K562 (cell line): ENCODE data around the gene TMEM81. TPM values are rescaled to one million over a fixed set of nuclear protein-coding genes. Genes with fewer than 3 reads are reported as not detected.
A peak's percentile ranks its signal among the peaks of the same experiment; 100 is the strongest.

ENCODE experiments used
- ATAC-seq: fragments of 200-7000 bp; cut with Tn5 transposase; 3 replicates; pipeline ENCODE4 v1.9.1; 2020; ENCODE audit warnings: moderate library complexity
- BruUV-seq: library from RNA; stranded (reverse); fragments of 400-500 nt; replicated peaks from 2 replicates; lab custom pipeline; 2021; lab: Mats Ljungman, UMichigan
- CTCF ChIA-PET: fragments of 300-600 bp; formaldehyde crosslinking; extraction: SDS; loops from one replicate; lab custom pipeline; 2021; ENCODE audit warnings: low intra/inter-chr PET ratio; lab: Yijun Ruan, JAX
- POLR2A ChIA-PET: fragments of 300-600, 350-650 bp; sonication (Branson Sonifier 250); formaldehyde crosslinking; extraction: SDS; loops from one replicate; lab custom pipeline; 2021; ENCODE audit warnings: antibody characterized with exemption, inconsistent platforms; lab: Yijun Ruan, JAX
- DNase-seq, 4 experiments: peaks; one replicate each; pipeline versions ENCODE4 v3.0.0 to v3.0.0-alpha.2; 2011 to 2018; ENCODE audit warnings: low spot score in 3 of 4, mixed read lengths in 3 of 4; ENCODE audit errors: extremely low read depth in 1 of 4
- FAIRE-seq: peaks from 2 replicates; lab custom pipeline; 2011; peaks lifted over from hg19 to GRCh38; lab: Jason Lieb, UNC
- H2AFZ ChIP-seq: 2 replicates; pipeline ENCODE4 v1.6.0; 2011; ENCODE audit warnings: low read depth, low read length, control low read depth, inconsistent platforms
- H3K27ac ChIP-seq: fragments of 200-600 bp; 3 replicates; pipeline ENCODE4 v1.8.0; 2011; ENCODE audit warnings: low read depth, mild to moderate bottlenecking, control low read depth, inconsistent platforms, low read length, moderate library complexity, mixed read lengths; ENCODE audit errors: extremely low read depth
- H3K27me3 ChIP-seq, 2 experiments: fragments of 300-600 bp in 1 of 2; 2 replicates in 1 of 2; 3 replicates in 1 of 2; pipeline versions ENCODE4 v1.6.0 to v1.8.0; 2011; ENCODE audit warnings: inconsistent platforms in 2 of 2, low read length in 2 of 2, mild to moderate bottlenecking in 1 of 2, mixed read lengths in 1 of 2, moderate library complexity in 1 of 2; ENCODE audit not compliant: control insufficient read depth in 2 of 2, insufficient read depth in 2 of 2
- H3K36me3 ChIP-seq: fragments of 300-600 bp; 3 replicates; pipeline ENCODE4 v1.8.0; 2011; ENCODE audit warnings: mild to moderate bottlenecking, low read length, inconsistent platforms; ENCODE audit not compliant: control insufficient read depth, insufficient read depth
- H3K4me1 ChIP-seq, 2 experiments: fragments of 200-600 bp in 1 of 2; replicated peaks in 1 of 2; 2 replicates in 1 of 2; 3 replicates in 1 of 2; pipeline versions ENCODE4 v1.5.1 to v1.8.0; 2011; ENCODE audit warnings: inconsistent platforms in 2 of 2, low read length in 2 of 2, mild to moderate bottlenecking in 1 of 2, mixed read lengths in 1 of 2, moderate library complexity in 1 of 2; ENCODE audit not compliant: control insufficient read depth in 2 of 2, insufficient read depth in 2 of 2
- H3K4me2 ChIP-seq: 2 replicates; pipeline ENCODE4 v1.6.1; 2011; ENCODE audit warnings: low read length, control low read depth, inconsistent platforms, mixed read lengths; ENCODE audit not compliant: insufficient read depth
- H3K4me3 ChIP-seq: fragments of 200-600 bp; sonication (generic), shearing (Covaris generic); 2 replicates; pipeline ENCODE4 v1.5.1; 2016; ENCODE audit warnings: control low read depth, inconsistent platforms
- H3K79me2 ChIP-seq: fragments of 200-600 bp; 3 replicates; pipeline ENCODE4 v1.8.0; 2011; ENCODE audit warnings: low read length, inconsistent platforms; ENCODE audit not compliant: control insufficient read depth, insufficient read depth
- H3K9ac ChIP-seq, 2 experiments: 2 replicates each; pipeline versions ENCODE4 v1.6.0 to v1.6.1; 2011; ENCODE audit warnings: low read depth in 2 of 2, low read length in 2 of 2, control low read depth in 1 of 2, inconsistent platforms in 1 of 2, mild to moderate bottlenecking in 1 of 2, mixed read lengths in 1 of 2; ENCODE audit not compliant: insufficient read depth in 1 of 2
- H3K9me1 ChIP-seq: one replicate; pipeline ENCODE4 v1.6.0; 2011; ENCODE audit warnings: inconsistent platforms, mild to moderate bottlenecking, low read length, moderate library complexity; ENCODE audit not compliant: control insufficient read depth, insufficient read depth
- H3K9me3 ChIP-seq: replicated peaks from 2 replicates; pipeline ENCODE4 v1.5.1; 2011; ENCODE audit warnings: low read depth, low read length, inconsistent platforms; ENCODE audit not compliant: control insufficient read depth, insufficient read depth
- H4K20me1 ChIP-seq: replicated peaks from 2 replicates; pipeline ENCODE4 v1.6.1; 2011; ENCODE audit warnings: low read length, inconsistent platforms, mixed read lengths; ENCODE audit not compliant: control insufficient read depth, insufficient read depth
- ELK3 ChIP-seq: fragments of 450-650 bp; formaldehyde crosslinking; IDR thresholded peaks from 2 replicates; pipeline ENCODE4 v1.4.0; 2020; ENCODE audit warnings: mild to moderate bottlenecking
- ESRRB ChIP-seq: fragments of 250-450 bp; sonication (Bioruptor Pico); IDR thresholded peaks from 2 replicates; pipeline ENCODE4 v1.5.0; 2020; ENCODE audit warnings: mild to moderate bottlenecking, moderate library complexity, borderline replicate concordance
- NBN ChIP-seq: fragments of 450-650 bp; IDR thresholded peaks from 2 replicates; pipeline ENCODE4 v1.6.1; 2016; ENCODE audit warnings: low read depth, mild to moderate bottlenecking
- TRIM24 ChIP-seq, 2 experiments: fragments of 450-650 bp; IDR thresholded peaks; 2 replicates each; pipeline ENCODE4 v1.6.1; 2016
- ZNF23 ChIP-seq: fragments of 250-450 bp; sonication (Bioruptor Pico); IDR thresholded peaks from 2 replicates; pipeline ENCODE4 v1.4.0; 2020; ENCODE audit warnings: mild to moderate bottlenecking
- WGBS: fragments of 100-300 bp; shearing (Covaris generic); methylation state at CpG from one replicate; pipeline ENCODE4 v1.1.6; 2016; ENCODE audit warnings: low coverage, mixed read lengths; ENCODE audit not compliant: insufficient coverage; ENCODE audit errors: missing lambda C conversion rate; 5-methylcytosine and 5-hydroxymethylcytosine counted together
- in situ Hi-C: fragments of 300-500 bp; cut with MboI; formaldehyde crosslinking; loops from 4 replicates; pipeline ENCODE4 v1.15.0; 2018; ENCODE audit warnings: inconsistent platforms, mixed read lengths
- intact Hi-C: fragments of 100-400 bp; cut with micrococcal nuclease; formaldehyde crosslinking; loops from 2 replicates; pipeline ENCODE4 v1.14.2; 2022
- polyA plus RNA-seq, 8 experiments: library from polyadenylated mRNA; depleted of rRNA in 4 of 8; stranded (reverse) in 5 of 8; unstranded in 3 of 8; fragments of >200 nt; fragmentation: Nextera tagmentation in 2 of 8; fragmentation: Illumina TruSeq in 1 of 8; extraction: Ambion mirVana in 2 of 8; extraction: Trizol in 1 of 8; gene quantifications; 2 replicates each; pipeline versions ENCODE4 v1.2.1 to v1.2.3, GENCODE V29; 2011 to 2014; ENCODE audit warnings: inconsistent platforms in 1 of 8, missing spikeins in 1 of 8
- total RNA-seq, 7 experiments: library from RNA; depleted of rRNA in 6 of 7; stranded (reverse); fragments of >200 nt in 6 of 7; fragmentation: Illumina TruSeq in 2 of 7; extraction: Trizol in 2 of 7; gene quantifications; 2 replicates each; pipeline versions ENCODE4 v1.2.1 to v1.2.3, GENCODE V29; 2011 to 2021; ENCODE audit warnings: low replicate concordance in 1 of 7
- TF ChIP-seq, protein P1 (sequence below): sonication (generic); formaldehyde crosslinking; IDR thresholded peaks from 2 replicates; pipeline ENCODE4 v1.8.1; 2023; ENCODE audit warnings: mild to moderate bottlenecking, missing genetic modification reagents

The TMEM81 gene
- total and polyA plus RNA-seq, 9 of the 15 experiments (the other 6 are each of a cell fraction or from before 2014, with no cell fraction given) = 3.2 to 6.1 (median 4.4) TPM

DNA sequence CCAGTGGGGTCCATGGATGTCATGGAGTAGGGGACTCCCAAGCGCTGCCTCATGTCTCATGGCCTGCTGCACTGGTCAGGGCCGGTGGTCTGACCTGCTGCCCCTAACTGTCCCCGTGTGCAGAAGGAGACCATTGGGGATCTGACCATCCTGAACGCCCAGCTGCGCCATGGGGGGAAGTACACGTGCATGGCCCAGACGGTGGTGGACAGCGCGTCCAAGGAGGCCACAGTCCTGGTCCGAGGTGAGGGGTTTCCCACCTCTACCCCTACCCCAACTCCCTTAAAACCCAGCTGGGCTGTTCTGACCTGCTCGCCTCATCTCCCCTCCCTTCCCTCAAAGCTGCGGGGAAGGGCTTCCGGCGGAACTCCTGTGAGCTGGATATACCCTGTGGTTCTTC is 18.6 kb downstream of the TMEM81 start:
- BruUV-seq = no TSS peak
- Histone ChIP-seq H3K36me3 (no peaks in the 10 kb centered on the region), H3K27ac (no peak overlapping the region), H3K9me3 (no peaks in the 10 kb centered on the region)
- intact Hi-C loops = loop anchor here (10.0 kb wide), 1 partner anchor 261 kb away; no protein-coding TSS in a partner anchor
- POLR2A ChIA-PET = no interaction called here
- CTCF ChIA-PET = no interaction called here
- TF ChIP-seq, protein P1, sequence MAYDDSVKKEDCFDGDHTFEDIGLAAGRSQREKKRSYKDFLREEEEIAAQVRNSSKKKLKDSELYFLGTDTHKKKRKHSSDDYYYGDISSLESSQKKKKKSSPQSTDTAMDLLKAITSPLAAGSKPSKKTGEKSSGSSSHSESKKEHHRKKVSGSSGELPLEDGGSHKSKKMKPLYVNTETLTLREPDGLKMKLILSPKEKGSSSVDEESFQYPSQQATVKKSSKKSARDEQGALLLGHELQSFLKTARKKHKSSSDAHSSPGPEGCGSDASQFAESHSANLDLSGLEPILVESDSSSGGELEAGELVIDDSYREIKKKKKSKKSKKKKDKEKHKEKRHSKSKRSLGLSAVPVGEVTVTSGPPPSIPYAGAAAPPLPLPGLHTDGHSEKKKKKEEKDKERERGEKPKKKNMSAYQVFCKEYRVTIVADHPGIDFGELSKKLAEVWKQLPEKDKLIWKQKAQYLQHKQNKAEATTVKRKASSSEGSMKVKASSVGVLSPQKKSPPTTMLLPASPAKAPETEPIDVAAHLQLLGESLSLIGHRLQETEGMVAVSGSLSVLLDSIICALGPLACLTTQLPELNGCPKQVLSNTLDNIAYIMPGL = no peak
- TF ChIP-seq TRIM24 (IDR thresholded peaks at IDR 0.05) (no peak), ESRRB (no peak), ZNF23 (CRISPR knock-in tag) (no peak), ELK3 (CRISPR knock-in tag) (no peak), NBN (no peak)
- TF ChIP-seq, all 486 proteins: peak for 0
- in situ Hi-C loops = no loop called here
- H3K4me2 ChIP-seq = no peak overlapping the region
- no peaks in the 10 kb centered on the region for H3K9me1 ChIP-seq
- H3K27me3 ChIP-seq = peaks cover 42 to 78% of the 10 kb centered on the region in 2 experiments
- FAIRE-seq (no peak), ATAC-seq (no peak), DNase-seq (no peak)
- H2AFZ ChIP-seq = no peak overlapping the region
- peaks cover 0 to 30% of the 10 kb centered on the region in 2 experiments; a peak in 3 of 5 replicates for H3K4me1 ChIP-seq
- H3K4me3 ChIP-seq = no peak overlapping the region
- H4K20me1 ChIP-seq = peaks cover 7% of the 10 kb centered on the region; the same call in 1 of the 2 replicates
- 7% methylated on average over 14 of the region's 14 CpGs for WGBS
- no peaks in the 10 kb centered on the region for H3K79me2 ChIP-seq
- H3K9ac ChIP-seq = peak overlapping the region in 1 of 2 experiments; percentile 67; a peak in 1 of 4 replicates
